22Rv1 (cell line): ENCODE data around the gene VKORC1L1.

Experiments used
- CTCF ChIP-seq: fragments of 450-650 bp; IDR thresholded peaks from 2 replicates; pipeline ENCODE4 v1.5.1; 2017; ENCODE audit warnings: mild to moderate bottlenecking
- ZFX ChIP-seq: fragments of 450-650 bp; IDR thresholded peaks from 2 replicates; pipeline ENCODE4 v1.6.1; 2017; ENCODE audit warnings: antibody characterized with exemption, borderline replicate concordance

DNA sequence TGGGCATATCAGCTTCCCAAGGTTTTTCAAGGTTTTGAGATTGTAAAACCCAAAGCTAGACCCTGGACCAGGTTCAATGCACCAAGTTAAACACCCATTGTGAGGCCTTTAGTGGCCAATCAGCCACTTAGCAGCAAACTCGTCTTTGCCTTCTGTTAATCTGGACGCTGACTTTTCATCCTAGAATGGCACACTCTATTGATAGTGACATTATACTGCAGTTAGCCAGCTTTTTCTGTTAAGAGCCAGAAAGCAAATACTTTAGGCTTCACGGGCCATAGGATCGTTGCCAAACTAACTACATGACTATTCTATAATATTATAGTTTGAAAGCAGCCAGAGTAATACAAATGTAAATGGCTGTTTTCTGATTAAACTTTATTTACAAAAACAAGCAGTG is 51.3 kb downstream of the VKORC1L1 start:
- TF ChIP-seq CTCF (no peak), ZFX (no peak)
